ENCODE data around the gene CAMKK1.

The CAMKK1 gene

DNA sequence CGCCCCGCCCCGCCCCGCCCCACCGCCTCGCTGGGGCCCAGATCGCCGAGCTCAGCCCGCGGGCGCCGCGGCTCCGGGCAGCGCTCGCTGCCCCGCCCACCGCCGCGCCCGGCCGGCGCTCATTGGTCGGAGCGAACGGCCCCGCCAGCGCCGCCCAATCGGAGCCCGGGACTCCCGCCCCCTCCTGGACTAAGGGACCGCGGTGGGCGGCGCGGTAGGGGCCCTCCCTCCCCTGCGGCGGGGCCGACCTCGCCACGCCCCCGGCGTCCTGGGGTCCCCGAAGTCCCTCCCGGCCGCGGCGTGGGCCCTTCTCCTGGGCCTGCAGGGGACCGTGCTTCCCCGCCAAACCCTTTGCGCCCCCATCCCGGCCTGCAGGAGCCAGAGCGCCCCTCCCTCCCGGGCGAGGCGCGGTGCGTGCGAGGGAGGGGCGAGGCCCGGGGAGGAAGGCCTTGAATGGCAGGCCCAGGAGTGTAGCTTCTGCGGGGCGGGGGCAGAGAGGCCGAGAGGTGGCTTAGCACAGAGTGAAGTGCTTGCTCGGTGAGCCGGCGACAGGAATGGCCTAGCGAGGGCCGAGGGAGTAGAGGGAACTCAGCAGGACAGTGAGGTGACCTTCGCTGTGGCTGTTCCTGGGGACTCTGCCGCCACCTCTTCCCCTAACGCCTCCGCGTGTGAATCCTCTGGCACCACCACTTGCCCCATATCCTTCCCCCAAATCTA, at the start of gene CAMKK1:
Gene CAMKK1 (minus strand): TSS at position 51 of the 717 bp plus-strand sequence. CDS start 7,366 bp downstream, outside the sequence.
- peak; percentile 63 for DNase-seq (ENCODE audit: low spot score)

DNA sequence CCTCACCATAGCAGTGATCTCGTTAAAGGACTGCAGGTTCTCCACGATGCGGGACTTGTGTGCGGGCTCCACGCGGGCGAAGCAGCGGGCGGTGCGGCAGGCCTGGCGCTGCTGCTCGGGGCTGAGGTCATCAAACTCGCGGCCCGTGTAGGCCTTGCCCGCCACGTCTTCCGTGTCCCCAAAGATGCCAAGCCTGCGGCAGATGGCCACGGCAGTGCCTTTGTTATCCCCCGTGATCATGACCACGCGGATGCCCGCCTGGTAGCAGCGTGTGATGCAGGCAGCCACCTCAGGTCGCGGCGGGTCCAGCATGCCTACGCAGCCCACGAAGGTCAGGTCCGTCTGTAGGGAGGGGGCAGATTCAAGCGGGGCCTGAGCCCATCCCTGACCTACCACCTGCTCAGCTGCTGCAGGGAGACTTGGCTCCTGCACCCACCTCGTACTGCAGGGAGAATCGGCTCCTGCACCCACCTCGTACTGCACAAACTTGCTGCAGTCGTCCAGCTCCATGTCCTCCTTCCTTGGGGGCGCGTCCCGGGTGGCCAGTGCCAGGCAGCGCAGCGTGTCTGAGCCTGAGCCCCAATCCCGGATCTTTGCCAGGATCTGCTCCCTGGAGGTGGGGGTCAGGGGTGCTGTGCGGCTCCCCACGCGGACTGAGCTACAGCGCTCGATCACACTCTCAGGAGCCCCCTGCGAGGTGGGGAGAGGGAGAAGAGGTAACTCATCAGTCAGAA, 48.3 kb upstream of the CAMKK1 start:
- DNase-seq (ENCODE audit: low spot score): no peak

DNA sequence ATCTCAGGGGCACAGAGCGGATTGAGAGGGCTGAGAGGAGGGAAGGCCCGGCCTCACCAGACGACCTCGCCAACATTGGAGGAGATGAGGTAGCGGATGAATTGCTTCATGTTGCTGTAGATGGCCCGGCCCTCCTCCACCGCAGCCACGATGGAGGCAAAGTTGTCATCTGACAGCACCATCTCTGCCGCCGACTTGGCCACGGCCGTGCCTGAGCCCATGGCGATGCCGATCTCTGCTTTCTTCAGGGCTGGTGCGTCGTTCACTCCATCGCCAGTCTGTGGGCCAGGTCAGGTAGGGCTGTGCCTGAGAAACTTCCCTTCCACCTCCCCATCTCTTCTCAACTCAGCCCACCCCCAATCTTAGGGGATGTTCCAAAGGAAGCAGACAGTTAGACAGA, 44.5 kb upstream of the CAMKK1 start:
- DNase-seq (ENCODE audit: low spot score): no peak

DNA sequence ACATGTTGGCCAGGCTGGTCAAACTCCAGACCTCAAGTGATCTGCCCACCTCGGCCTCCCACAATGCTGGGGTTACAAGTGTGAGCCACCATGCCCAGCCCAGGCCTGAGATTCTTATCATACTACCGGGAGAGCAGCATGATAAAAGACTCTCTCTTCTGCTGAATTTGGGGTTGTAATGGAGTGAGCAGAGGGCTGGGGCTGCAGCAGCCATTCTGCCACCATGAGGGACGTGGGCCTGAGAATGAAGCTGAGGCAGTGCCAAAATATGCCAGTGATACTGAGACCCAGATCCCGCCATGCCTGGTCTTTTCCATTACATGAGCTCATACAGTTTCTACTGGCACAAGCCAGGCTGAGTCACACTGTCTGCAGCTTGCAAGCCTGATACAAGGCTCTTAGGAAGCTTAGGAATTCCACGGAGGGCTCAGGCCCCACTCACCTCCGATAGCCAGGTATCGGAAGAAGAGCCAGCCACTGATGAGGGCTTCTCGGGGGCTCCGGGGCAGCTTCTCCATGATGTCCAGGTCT, 43.0 kb upstream of the CAMKK1 start:
- no peak for DNase-seq (ENCODE audit: low spot score)

DNA sequence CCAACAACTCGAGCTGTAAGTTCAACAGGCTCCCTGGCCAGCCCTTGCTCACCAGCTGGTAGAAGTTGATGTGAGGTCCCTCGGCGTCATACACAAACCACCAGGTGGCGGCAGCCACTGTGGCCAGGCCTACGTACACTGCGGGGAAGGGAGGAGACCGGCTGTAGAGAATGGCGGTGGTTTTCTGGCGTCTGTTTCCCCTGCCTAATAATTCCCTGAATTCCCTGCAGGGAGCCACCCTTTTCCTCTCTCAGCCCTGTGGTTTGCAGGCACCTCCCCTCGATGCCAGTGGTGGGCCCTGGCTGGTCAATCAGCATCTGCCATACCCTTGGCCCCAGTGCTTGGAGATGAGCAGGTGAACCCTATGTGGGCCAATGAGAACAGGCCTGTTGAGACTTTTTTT, 42.3 kb upstream of the CAMKK1 start:
- peak; percentile 35 for DNase-seq (ENCODE audit: low spot score)

DNA sequence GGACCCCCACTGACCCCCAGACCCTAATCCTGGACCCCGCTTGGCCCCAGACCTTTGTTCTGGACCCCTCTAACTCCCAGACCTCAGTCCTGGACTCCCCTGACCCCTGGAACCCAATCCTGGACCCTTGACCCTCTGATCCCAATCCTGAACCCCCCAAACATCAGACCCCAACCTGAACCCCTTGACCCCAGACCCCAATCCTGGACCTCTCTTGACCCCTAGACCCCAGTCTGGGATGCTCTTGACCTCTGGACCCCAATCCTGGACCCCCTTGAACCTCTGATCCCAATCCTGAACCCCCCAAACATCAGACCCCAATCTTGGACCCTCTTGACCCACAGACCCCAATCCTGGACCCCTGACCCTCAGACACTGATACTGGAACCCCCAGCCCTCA, 36.9 kb upstream of the CAMKK1 start:
- DNase-seq (ENCODE audit: low spot score): no peak

DNA sequence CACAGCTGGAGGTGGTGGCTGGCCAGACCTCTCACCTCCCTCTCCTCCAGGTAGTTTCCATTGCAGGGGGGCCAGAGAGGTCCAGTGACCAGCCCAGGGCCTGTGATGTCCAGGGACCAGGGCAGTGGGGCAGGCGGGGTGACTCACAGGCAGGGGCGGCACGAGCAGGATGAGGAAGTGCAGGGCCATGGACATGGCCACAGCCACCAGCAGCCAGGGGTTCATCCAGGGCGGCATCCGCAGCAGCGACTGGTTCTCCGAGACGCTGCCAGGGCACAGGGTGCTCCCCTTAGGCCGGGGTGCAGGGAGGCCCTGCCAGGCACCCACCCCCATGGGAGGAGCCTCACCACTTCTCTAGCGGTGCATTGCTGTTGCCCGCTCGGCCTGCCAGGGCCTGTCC, 36.3 kb upstream of the CAMKK1 start:
- DNase-seq (ENCODE audit: low spot score): no peak

DNA sequence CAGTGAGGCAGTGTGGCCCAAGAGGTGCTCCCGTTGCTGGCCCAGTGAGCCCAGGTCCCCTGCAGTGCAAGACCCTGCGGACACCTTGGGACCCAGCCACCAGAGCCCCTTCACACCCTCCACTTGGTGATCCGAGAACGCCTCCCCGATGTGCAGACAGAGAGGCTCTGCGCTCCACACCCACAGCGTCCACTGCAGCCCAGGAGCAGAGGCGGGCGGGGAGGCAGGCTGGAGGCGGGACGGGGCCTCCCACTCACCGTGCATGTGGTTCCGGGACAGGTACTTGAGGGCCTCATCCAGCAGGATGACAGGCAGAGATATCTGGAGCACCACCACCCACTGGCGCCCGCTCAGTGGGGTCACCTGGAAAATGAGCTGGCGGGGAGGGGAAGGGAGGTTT, 35.6 kb upstream of the CAMKK1 start:
- DNase-seq (ENCODE audit: low spot score): no peak

DNA sequence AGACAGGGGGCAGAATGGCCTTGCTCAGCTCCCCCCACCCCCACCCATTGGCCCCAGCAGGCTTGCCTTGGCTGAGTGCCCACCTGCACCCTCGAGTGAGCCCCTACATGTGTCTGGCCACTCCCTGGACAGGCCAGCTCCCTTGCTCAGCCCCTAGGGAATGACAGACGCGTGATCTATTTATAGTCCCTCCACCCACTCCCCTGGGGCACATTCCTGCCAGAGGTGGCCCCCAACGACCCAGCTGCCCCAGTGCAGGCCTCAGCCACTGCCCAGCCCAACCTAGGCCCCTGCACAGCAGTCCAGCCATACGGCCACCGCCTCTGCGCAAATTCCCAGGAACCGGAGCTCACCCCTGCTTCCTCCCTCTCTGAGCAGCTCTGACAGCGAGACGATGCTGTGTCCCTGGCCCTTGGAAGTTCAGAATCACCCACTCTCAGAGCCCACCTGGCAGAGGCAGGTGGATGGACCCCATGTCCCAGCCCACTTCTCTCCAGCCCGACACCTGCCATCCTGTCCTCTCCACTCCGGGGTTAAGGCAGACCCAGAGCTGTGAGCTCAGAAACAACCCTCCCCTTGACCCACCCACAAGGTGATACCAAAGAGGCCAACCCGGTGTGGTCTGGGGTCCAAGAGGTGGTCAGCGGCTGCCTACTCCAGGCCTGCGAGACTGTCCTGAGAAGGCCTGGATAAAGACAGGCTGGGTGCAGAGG, 34.9 kb upstream of the CAMKK1 start:
- no peak for DNase-seq (ENCODE audit: low spot score)

DNA sequence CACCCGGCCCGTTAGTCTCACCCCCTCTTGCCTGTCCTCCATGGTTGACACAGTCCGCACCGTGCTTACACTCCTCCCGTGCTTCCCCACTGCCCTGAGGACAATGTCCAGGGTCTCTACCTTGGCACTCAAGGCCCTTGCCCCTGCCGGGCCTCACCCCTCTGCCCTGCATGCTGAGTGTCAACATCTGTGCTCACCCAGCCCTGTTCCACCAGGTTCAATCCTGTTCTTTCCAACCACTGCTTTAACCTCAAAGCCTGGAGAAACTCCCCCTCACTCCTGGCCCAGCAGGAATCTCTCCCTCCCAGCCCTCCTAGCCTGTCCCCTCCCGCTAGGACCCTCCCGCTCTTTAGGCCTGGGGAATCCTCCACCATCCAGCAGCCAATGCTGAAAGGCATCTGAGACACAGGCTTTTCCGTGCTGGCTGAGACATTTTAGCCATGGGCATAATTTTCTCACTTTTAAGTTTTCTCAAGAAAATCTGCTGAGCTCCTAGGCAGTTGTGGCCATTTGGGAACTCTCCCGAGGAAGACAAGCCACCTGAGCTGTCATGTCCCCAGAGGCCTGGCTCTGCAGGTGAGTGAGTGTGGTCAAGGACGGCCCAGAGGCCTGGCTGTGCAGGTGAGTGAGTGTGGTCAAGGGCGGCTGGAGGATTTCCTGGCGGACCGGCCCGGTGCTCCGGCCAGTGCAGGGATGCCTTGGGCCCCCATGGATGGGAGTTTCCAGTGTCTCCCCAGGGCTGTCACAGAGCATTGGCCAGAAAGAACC, 34.2 kb upstream of the CAMKK1 start:
- no peak for DNase-seq (ENCODE audit: low spot score)

DNA sequence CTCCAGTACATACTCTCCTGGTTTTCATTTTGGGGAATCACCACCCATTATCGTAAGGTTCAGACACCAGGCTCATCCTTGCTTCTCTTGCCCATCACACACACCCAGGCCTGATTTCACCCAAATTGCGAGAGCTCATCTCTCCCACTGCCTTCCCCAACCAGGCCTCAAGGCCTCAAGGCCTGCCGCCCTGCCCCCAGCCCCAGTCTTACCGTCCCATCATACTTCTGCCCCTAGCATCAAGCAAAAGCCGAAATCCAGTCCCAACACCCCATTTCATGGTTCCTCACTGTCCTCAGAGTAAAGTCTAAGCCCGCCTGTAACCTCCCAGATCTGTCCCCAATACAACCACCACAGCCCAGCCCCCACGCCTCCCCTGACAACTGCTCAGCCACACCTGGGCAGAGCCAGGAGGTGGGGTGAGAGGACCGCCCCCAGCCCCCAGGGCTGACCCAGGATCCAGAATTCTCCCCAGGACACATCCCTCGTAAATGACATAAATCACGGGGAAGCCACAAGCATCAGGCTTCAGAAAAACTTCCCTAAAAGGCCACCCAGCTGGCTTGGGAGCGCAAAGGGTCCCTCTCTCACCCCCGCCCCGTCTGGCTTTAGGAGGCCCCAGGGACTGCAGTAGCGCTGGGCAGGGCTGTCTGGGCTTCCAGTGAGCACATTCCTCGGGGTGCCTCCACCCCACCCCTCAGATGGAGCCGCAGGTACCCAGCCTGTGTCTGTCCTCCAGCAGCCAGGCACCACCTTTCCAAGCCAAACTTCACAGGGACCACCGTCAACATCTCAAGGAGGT, 33.0 kb upstream of the CAMKK1 start:
- no peak for DNase-seq (ENCODE audit: low spot score)

DNA sequence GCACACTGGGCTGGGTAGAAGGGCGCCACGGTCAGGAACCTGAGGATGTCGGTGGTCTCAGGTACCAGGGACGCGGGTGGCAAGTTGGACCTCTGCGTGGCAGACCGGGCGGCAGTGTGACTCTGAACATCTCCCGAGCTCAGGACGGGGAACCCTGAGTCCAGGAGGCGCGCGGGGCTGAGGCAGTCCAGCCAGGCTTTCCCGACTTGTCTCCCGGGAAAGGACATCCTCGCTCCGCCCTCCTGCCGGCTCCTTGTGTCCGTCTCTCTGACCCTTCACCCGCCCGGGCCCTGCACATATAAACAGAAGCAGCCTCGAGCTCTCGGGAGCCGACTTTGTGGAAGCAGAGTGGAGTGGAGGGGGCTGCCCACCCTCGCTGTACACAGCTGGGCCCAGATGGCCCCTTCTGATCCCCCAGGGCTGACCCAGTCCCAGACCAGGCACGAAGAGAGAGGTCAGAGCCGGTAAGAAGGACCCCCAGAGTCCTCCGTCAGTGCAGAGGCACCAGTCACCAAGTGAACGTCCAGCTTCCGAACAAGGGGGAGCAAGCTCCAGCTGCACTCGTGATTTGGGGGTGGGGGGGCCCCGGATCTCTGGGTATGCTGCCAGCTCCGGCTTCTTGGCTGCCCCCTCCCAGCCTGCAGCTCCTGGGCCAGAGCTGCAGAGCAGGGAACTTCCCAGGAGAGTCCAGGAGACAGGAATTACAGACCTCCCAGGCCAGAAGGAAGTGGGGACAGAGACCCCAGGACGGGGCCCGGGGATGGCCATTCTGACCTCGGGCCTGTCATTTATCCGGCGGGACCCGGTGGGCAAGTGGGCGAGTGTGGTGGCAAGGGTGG, 31.9 kb upstream of the CAMKK1 start:
- no peak for DNase-seq (ENCODE audit: low spot score)

DNA sequence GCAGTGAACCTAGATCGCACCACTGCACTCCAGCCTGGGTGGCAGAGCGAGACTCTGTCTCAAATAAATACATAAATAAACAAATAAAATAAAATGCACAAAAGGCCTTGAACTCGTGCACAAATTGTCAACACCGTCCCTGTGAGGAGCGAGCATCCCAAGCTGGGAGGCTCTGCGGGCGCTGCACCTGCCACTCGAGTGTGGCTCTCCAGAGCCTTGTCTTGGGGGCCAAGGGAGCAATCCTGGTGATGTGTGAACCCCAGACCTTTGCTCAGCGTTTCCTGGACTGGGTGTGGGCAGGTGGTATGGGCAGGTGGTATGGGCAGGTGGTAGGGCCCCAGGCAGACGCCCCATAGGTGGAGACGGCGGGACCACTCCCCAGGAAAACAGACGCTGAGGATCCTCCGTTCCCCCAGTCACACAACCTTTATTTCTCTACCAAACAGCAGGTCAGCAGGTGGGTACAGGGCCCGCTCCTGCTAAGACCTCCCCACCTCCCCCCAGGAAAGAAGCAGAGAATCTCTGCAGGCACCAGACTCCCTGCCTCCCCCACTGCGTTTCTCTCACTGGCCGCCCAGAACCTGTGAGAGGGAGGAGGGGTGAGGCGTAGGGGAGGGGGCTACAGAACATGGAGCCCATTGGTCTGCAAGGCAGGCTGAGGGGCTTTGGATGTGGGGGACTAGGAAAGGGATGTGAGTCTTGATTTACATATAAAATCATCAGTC, 30.8 kb upstream of the CAMKK1 start:
- no peak for DNase-seq (ENCODE audit: low spot score)

DNA sequence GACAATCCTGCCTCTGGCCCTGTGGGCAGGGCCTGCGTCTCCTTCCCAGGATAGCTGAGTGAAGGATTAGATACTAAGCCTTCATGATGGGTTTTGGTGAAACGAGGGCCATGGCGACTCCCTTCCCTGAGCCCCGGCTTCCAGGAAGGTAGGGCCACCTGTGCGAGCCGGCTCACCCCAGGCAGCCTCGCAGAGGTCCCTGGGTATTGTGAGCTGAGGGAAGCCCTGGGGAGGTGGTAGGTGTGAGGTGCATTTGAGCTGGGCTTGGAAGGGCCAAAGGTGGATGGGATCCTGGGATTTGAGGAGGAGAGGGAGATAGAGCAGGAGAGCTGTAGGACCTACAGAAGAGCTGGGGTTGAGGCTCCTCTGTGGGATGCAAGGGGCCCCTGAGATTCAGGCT, 29.9 kb upstream of the CAMKK1 start:
- no peak for DNase-seq (ENCODE audit: low spot score)

DNA sequence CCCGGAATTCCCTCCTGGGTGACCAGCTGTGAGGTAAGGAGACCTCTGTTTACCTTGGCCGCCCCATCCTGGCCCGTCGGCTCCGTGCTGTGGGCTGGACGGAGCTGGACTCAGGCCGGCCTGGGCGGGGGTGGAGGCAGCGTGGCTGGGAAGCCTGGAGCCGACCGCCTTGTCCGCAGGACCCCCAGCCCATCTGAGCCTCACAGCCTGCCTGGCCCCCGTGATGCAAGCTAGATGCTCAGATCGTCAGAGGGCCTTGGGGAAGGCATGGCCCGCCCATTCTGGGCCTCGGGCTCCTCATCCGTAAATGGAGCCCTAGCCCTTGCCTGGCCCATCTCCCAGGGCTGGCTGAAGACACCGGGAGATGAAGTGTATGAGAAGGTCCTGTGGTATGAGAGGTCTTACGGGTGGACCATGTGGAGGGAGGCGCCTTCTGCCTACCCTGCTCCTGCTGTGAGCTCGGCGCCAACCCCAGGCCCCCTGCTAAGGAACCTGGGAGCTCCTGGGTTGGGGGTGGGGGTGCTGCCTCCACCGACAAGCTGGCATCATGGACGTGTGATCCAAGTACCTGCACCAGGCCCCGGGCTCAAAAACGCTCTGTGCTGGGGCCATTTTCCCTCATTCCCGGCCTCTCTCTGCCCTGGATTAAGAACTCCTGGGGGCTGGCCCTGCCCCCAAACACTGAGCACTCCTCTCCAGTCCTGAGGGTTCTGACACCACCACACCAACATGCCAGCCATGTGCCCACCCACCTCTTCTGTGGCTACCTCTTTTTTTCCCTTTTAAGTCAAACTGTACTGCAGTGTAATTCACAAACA, 28.9 kb upstream of the CAMKK1 start:
- DNase-seq (ENCODE audit: low spot score): no peak

DNA sequence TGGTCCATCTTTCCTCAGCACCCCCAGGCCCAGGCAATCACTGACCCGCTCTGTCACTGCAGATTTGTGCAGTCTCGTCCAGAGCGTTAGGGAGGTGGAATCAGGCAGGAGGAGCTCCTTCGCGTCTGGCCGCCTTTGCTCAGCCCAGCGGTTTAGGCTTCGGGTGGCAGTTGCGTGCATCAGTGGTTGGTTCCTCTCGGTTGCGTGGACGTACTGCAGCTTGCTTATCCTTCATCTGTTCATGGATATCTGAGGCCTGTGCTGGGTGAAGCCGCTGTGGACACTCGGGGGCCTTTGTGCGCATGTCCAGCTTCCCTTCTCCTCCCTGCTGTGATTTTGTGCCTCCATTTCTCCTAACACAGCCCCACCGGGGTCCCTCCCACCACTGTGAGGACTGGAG, 28.2 kb upstream of the CAMKK1 start:
- no peak for DNase-seq (ENCODE audit: low spot score)

DNA sequence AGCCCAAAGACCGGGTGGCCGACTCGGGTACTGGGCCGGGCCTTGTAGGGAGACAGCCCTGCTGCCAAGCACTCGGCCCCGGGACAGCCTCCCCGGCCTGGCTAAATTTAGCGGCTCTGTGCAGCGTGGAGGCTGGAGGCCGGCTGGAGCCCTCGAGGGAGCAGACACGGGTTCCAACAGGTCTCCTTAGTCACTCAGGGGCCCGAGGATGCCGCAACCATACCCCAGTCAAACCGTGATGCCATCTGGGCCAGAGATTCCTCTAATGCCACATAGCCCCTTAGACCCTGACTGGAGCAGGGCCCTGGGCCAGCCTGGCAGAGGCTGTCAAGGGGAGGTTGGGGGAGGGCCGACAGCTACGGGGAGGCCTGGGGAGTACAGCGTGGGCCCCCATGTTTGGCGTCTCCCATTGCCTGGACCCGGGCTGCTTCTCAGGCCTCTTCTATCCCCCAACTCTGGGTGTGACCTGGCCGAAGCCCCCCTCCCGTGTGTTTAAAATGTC, 26.3 kb upstream of the CAMKK1 start:
- no peak for DNase-seq (ENCODE audit: low spot score)

DNA sequence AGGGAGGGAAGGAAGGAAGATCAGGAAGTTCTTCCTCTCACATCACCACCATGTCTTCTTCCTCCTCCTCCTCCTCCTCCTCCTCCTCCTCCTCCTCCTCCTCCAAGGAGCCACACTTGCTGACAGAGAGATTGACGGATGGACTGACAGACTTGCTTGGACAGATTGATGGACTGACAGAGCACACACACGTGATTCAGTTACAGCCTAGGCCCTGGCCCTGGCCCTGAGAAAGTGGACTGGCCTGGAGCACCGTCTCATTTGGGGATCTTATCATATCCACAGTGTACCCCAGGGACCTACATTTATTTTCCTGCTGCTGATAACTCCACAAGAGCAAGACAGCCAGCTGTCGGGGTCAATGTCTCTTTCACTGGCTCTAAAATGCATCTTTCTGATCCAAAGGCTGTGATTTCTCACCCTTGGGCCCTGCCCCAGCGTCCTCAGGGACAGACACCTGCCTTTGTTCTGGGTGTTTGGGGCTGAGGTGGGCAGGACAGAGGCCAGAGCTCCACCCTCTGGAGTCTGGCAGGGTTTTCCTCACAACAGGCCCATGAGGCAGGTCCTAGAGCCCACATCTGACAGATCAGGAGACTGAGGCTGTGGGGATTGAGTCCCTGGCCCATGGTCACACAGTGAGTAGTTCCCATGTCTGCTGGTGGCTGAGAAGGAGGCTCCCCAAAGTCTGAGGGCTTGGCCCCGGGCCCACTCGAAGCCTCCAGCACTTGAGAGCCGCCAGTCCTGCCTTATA, 25.7 kb upstream of the CAMKK1 start:
- no peak for DNase-seq (ENCODE audit: low spot score)
